SK-N-MC (cell line): ENCODE data around the gene TPP1.

Source experiments
- EZH2 ChIP-seq: fragments of 200-600 bp; sonication (generic); IDR thresholded peaks from one replicate; pipeline ENCODE4 v1.6.1; 2017; ENCODE audit warnings: antibody characterized with exemption
- POLR2AphosphoS5 ChIP-seq: IDR thresholded peaks from 2 replicates; pipeline ENCODE4 v1.6.1; 2012; ENCODE audit warnings: mild to moderate bottlenecking, low read depth, low read length, borderline replicate concordance

DNA sequence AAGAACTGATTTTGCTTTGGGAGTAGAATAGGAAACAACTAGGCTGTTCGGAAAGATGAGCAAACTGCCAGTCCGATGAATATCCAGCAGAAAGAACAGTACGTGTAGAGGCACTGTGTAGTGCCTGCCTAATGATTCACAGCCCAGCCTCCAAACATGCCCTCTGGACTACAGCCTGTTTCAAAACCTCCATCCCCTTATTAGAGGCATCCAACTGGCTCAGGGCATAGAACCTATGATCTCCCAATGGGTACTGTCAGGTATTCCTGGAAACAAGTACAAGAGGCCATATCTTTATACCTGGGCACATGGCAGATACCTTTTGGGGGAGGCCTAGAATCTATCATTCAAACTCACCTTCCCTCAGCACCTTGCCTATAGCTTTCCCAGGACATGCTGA is 20.7 kb downstream of the TPP1 start:
- no peak for TF ChIP-seq POLR2AphosphoS5
- TF ChIP-seq EZH2: no peak
